SU-DHL-6 (cell line): ENCODE measurements around the gene HHATL.

Experiments used
- CTCF ChIP-seq: fragments of 200-600 bp; sonication (generic); IDR thresholded peaks from one replicate; pipeline ENCODE4 v1.5.1; 2017; ENCODE audit warnings: antibody characterized with exemption, mild to moderate bottlenecking, low read length, moderate library complexity; ENCODE audit not compliant: insufficient read depth, poor library complexity, severe bottlenecking
- EZH2phosphoT487 ChIP-seq: fragments of 200-600 bp; sonication (generic), shearing (Covaris generic); conservative IDR thresholded peaks from 2 replicates; pipeline ENCODE4 v1.6.1; 2018; ENCODE audit warnings: mild to moderate bottlenecking, antibody characterized with exemption, low read length, moderate library complexity, mixed read lengths

GRCh38 chr3:42694366-42694765 lies 8.2 kb downstream of the HHATL start:
- TF ChIP-seq CTCF, result no peak
- TF ChIP-seq EZH2phosphoT487, result no peak
